Activated T-cell treated with anti-CD3 and anti-CD28 coated beads for 4 hours (primary cell): ENCODE results near the gene TMEM167A.

Source experiments
- DNase-seq: peaks from one replicate; pipeline ENCODE4 v3.0.0-alpha.2; 2020

TMEM167A gene

GRCh38 chr5:83034528-83035207 lies 42.5 kb downstream of the TMEM167A start:
- no peak for DNase-seq

- no peak for DNase-seq
Measured at GRCh38 chr5:83034036-83034435, 43.2 kb downstream of the TMEM167A start.

GRCh38 chr5:83031381-83031780 lies 45.8 kb downstream of the TMEM167A start:
- no peak for DNase-seq

GRCh38 chr5:83029912-83030311 lies 47.3 kb downstream of the TMEM167A start:
- DNase-seq, result no peak

GRCh38 chr5:83026930-83027687 lies 50.1 kb downstream of the TMEM167A start:
- DNase-seq, result no peak

GRCh38 chr5:83026516-83026915 lies 50.7 kb downstream of the TMEM167A start:
- no peak for DNase-seq

GRCh38 chr5:83025690-83026478 lies 51.3 kb downstream of the TMEM167A start:
- DNase-seq, result no peak

- DNase-seq, result no peak
Measured at GRCh38 chr5:83022334-83022733, 54.9 kb downstream of the TMEM167A start.

- DNase-seq, result no peak
Measured at GRCh38 chr5:83015676-83016075, 61.5 kb downstream of the TMEM167A start.

GRCh38 chr5:83011985-83012384 lies 65.2 kb downstream of the TMEM167A start:
- no peak for DNase-seq

- no peak for DNase-seq
Measured at GRCh38 chr5:83009408-83009807, 67.8 kb downstream of the TMEM167A start.

- DNase-seq, result no peak
Measured at GRCh38 chr5:83007755-83008154, 69.4 kb downstream of the TMEM167A start.

- DNase-seq, result no peak
Measured at GRCh38 chr5:83006683-83007283, 70.4 kb downstream of the TMEM167A start.

- no peak for DNase-seq
Measured at GRCh38 chr5:83003791-83004190, 73.4 kb downstream of the TMEM167A start.
